HAP-1 (cell line): Measurements from ENCODE around the gene DOLK.

Source experiments
- DNase-seq, 2 experiments: peaks; one replicate each; pipeline ENCODE4 v3.0.0-alpha.2; 2016 to 2020; ENCODE audit warnings: low spot score in 2 of 2
- H3K27me3 ChIP-seq: fragments of 250-450 bp; sonication (Bioruptor Pico); 2 replicates; pipeline ENCODE4 v1.5.1; 2020; ENCODE audit warnings: low read depth, mild to moderate bottlenecking, moderate library complexity
- H3K36me3 ChIP-seq: fragments of 250-450 bp; sonication (Bioruptor Pico); replicated peaks from 2 replicates; pipeline ENCODE4 v1.5.1; 2020; ENCODE audit warnings: mild to moderate bottlenecking
- H3K4me1 ChIP-seq: fragments of 250-450 bp; sonication (Bioruptor Pico); 2 replicates; pipeline ENCODE4 v1.5.1; 2020; ENCODE audit warnings: mild to moderate bottlenecking
- H3K4me3 ChIP-seq: fragments of 250-450 bp; sonication (Bioruptor Pico); 2 replicates; pipeline ENCODE4 v1.5.1; 2020; ENCODE audit warnings: mild to moderate bottlenecking, moderate library complexity
- H3K9me3 ChIP-seq: fragments of 250-450 bp; sonication (Bioruptor Pico); 2 replicates; pipeline ENCODE4 v1.5.1; 2020; ENCODE audit warnings: mild to moderate bottlenecking, moderate library complexity
- in situ Hi-C: fragments of 300-500 bp; cut with MboI; formaldehyde crosslinking; loops from 3 replicates; pipeline ENCODE4 v1.14.3; 2020; ENCODE audit warnings: low sequenced_read_pairs, inconsistent platforms, mixed read lengths

Gene DOLK

DNA sequence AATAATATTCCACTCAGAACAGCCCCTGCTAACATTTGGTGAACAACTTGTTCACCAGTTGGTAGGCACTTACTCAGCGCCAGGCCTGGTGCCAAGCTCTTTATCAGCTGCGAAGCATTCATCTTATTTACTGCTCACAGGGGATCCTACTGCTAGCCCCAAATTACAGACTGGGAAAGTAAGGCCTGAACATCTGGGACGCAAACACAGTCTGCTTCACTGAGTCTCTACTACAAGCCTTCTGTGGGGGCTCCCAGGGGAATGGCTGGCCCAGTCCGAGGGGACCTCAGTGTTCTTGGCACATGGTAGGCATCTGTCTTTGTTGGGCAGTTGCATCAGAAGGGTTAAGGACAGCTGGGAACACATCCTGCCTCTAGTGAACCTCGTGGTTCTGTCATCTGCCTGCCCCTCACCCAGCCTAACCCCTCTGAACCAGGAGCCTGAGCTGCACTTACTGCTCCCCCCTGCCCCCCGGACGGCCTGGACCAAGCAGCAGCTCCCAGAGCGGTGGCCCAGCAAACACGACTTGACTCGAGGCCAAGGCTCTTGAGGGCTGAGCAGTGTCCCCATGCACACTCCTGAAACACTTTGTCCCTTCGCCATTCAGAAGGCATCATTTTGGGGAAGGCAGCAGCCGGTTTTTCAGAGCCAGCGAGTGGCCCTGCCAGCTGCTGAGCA lies 26.9 kb downstream of the DOLK start, which contains the start of gene PHYHD1:
TSS of gene PHYHD1 (plus strand) at position 602 of the 678 bp plus-strand sequence. CDS start 1,342 bp downstream, outside the sequence.
- 0 out of 2 replicates have a peak, but pooled peaks cover 1% of the 10 kb centered on the region for H3K27me3 ChIP-seq
- DNase-seq: no peak
- in situ Hi-C loops: no loop called here
- H3K36me3 ChIP-seq: no peaks in the 10 kb centered on the region; the same call in 1 of the 2 replicates
- H3K4me3 ChIP-seq: no peak within 1 kb of the TSS
- H3K4me1 ChIP-seq: no peaks in the 10 kb centered on the region
- no peaks in the 10 kb centered on the region for H3K9me3 ChIP-seq

DNA sequence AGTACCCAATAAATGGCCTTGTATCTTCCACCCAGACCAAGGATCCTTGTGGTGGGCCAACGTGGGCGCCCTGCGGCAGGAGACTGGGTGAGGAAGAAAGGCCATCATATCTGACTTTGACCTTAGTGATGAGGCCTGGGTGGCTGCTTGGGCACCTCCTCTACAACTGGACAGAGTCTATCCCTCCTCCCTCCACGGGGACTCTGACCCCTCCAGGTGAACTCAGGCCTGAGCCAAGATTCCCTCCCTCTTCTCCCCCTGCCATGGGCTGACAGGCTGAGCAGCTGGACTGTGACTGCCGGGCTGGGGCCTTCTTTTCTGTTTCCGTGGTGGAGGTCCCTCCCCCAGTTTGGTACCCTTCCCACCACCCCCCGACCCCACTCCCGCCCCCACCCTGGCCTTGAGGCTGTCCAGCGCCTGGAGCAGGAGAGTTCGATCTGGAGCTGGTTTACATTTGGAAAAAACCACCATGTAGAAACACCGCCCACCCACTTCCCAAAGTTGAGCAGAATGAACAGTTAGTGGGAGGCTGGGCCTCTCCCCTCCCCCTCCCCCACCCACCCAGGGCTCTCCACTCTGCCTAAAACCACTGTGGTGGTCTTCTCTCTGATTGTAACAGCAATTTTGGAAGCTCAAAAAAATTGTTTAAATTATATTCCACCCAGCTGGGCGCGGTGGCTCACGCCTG lies 27.9 kb downstream of the DOLK start:
- Histone ChIP-seq H3K9me3 (no peaks in the 10 kb centered on the region), H3K36me3 (no peaks in the 10 kb centered on the region; the same call in 1 of the 2 replicates), H3K4me3 (no peak overlapping the region), H3K4me1 (no peaks in the 10 kb centered on the region), H3K27me3 (no peaks in the 10 kb centered on the region)
- in situ Hi-C loops: no loop called here
- no peak for DNase-seq

DNA sequence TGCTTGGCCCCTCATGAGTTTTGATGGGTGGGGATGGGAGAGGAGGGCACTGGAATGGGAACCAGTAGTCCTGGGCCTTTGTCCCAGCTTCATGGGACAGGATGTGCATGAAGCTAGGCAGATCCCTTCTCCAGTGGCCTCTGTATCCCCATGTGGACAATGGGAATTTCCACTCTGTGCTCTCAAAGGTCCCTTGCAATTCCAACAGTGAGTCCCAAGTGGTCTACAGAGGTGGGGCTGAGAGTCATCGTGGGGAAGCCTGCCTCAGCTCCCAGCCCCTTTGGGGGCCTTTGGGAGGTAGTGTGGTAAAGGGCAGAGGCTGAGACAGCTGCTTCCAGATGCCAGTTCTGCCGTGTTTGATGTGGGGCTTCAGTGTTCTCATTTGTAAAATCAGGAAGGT lies 28.5 kb downstream of the DOLK start:
- no peak for DNase-seq
- Histone ChIP-seq H3K4me3 (no peak overlapping the region), H3K9me3 (no peaks in the 10 kb centered on the region), H3K27me3 (no peaks in the 10 kb centered on the region), H3K36me3 (no peaks in the 10 kb centered on the region; the same call in 1 of the 2 replicates), H3K4me1 (no peaks in the 10 kb centered on the region)
- in situ Hi-C loops: no loop called here

DNA sequence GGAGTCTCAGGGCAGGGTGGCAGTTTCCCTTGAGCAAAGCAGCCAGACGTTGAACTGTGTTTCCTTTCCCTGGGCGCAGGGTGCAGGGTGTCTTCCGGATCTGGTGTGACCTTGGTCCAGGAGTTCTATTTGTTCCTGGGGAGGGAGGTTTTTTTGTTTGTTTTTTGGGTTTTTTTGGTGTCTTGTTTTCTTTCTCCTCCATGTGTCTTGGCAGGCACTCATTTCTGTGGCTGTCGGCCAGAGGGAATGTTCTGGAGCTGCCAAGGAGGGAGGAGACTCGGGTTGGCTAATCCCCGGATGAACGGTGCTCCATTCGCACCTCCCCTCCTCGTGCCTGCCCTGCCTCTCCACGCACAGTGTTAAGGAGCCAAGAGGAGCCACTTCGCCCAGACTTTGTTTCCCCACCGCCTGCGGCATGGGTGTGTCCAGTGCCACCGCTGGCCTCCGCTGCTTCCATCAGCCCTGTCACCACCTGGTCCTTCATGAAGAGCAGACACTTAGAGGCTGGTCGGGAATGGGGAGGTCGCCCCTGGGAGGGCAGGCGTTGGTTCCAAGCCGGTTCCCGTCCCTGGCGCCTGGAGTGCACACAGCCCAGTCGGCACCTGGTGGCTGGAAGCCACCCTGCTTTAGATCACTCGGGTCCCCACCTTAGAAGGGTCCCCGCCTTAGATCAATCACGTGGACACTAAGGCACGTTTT lies 30.1 kb downstream of the DOLK start:
- Histone ChIP-seq H3K4me3 (no peak overlapping the region), H3K36me3 (no peaks in the 10 kb centered on the region; the same call in 1 of the 2 replicates), H3K27me3 (no peaks in the 10 kb centered on the region), H3K4me1 (no peaks in the 10 kb centered on the region), H3K9me3 (no peaks in the 10 kb centered on the region)
- in situ Hi-C loops: no loop called here
- no peak for DNase-seq

DNA sequence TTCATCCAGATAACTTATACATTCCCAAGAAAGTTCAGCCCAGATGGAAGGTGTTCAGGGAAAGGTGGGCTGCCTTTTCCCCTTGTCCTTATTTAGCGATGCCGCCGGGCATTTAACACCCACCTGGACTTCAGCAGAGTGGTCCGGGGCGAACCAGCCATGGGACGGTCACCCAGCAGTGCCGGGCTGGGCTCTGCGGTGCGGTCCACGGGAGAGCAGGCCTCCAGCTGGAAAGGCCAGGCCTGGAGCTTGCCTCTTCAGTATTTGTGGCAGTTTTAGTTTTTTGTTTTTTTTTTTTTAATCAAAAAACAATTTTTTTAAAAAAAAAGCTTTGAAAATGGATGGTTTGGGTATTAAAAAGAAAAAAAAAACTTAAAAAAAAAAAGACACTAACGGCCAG lies 30.7 kb downstream of the DOLK start:
- no peaks in the 10 kb centered on the region for H3K9me3 ChIP-seq
- DNase-seq: no peak
- H3K4me3 ChIP-seq: no peak overlapping the region
- H3K4me1 ChIP-seq: no peaks in the 10 kb centered on the region
- no peaks in the 10 kb centered on the region for H3K27me3 ChIP-seq
- no peaks in the 10 kb centered on the region; the same call in 1 of the 2 replicates for H3K36me3 ChIP-seq
- in situ Hi-C loops: no loop called here

DNA sequence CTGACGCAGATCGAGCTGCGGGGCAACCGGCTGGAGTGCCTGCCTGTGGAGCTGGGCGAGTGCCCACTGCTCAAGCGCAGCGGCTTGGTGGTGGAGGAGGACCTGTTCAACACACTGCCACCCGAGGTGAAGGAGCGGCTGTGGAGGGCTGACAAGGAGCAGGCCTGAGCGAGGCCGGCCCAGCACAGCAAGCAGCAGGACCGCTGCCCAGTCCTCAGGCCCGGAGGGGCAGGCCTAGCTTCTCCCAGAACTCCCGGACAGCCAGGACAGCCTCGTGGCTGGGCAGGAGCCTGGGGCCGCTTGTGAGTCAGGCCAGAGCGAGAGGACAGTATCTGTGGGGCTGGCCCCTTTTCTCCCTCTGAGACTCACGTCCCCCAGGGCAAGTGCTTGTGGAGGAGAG lies 31.2 kb downstream of the DOLK start:
- Histone ChIP-seq H3K4me1 (no peaks in the 10 kb centered on the region), H3K4me3 (no peak overlapping the region), H3K27me3 (no peaks in the 10 kb centered on the region), H3K9me3 (no peaks in the 10 kb centered on the region), H3K36me3 (no peaks in the 10 kb centered on the region; the same call in 1 of the 2 replicates)
- DNase-seq: no peak
- in situ Hi-C loops: no loop called here

DNA sequence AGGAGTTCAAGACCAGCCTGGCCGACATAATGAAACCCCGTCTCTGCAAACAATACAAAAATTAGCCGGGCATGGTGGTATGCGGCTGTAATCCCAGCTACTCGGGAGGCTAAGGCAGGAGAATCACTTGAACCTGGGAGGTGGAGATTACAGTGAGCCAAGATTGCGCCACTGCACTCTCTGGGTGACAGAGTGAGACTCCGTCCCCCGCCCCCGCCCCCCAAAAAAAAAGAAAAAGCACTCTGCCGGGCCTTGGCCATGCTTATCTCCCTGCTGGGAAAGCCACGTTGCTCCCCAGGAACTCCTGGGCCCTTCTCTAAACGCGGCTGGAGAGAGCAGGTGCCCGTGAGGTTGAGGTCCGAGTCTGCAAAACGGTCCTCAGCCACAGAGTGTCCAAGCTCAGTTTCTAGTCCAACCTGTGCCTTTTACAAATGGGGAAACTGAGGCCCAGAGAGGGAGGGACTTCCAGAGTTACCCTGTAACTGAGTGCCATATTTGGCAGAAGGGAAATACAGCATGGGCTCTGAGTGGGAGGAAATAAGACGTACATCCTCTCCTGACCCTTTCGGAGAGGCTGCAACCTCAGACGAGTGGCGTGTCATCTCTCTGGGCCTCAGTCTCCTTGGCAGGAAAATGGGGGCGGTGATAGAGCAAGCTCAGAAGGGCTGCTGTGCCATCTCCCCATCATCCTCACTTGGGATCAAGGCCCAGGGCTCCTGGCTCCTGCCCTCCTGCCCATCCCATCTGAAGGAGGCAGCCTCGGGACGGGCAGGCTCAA lies 33.2 kb downstream of the DOLK start:
- Histone ChIP-seq H3K4me3 (no peak overlapping the region), H3K9me3 (no peaks in the 10 kb centered on the region), H3K27me3 (no peaks in the 10 kb centered on the region), H3K4me1 (no peaks in the 10 kb centered on the region), H3K36me3 (peaks cover under 1% of the 10 kb centered on the region; the same call in 1 of the 2 replicates)
- in situ Hi-C loops: no loop called here
- DNase-seq: no peak

DNA sequence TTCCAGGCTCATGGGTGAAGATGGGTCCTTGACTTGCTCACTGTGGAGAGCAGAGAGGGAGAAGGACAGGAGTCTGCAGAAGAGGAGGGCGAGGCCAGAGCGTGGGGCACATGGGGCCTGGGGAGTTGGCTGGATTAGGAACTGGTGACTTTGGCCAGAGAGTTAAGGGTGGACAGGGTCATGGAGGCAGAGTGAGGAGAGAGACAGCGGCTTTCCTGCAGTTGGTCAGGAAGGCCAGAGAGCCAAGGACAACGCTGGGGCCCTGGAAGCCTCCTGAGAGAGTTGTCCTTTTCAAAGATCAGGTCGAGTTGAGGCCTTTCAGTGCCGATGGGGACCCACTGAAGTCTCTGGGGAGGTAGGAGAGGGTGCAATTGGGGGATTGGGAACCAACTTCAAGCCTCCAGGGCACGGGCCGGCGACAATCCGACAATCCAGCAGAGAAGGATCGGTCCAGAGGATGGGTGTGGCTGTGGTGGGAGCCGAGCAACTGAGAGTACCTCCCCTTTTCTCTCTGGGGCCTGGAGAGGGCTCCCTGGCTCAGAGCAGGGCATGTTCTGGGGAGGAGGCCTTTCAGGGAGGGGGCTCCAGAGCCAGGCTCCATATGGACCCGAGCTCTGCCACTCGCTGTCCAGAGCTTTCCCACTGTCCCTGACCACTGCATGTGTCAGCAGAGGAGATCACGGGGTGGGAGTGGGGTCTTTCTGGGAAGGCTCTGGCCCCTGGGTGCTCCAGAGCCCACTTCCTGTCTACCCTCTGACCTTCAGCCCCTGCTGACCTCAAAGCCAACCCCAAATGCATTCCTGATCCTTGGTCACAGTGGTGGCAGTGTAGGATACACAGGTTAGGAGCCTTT lies 34.1 kb downstream of the DOLK start:
- in situ Hi-C loops: no loop called here
- no peak overlapping the region for H3K4me3 ChIP-seq
- H3K4me1 ChIP-seq: no peaks in the 10 kb centered on the region
- no peaks in the 10 kb centered on the region for H3K27me3 ChIP-seq
- H3K9me3 ChIP-seq: no peaks in the 10 kb centered on the region
- DNase-seq: no peak
- H3K36me3 ChIP-seq: peaks cover 9% of the 10 kb centered on the region

DNA sequence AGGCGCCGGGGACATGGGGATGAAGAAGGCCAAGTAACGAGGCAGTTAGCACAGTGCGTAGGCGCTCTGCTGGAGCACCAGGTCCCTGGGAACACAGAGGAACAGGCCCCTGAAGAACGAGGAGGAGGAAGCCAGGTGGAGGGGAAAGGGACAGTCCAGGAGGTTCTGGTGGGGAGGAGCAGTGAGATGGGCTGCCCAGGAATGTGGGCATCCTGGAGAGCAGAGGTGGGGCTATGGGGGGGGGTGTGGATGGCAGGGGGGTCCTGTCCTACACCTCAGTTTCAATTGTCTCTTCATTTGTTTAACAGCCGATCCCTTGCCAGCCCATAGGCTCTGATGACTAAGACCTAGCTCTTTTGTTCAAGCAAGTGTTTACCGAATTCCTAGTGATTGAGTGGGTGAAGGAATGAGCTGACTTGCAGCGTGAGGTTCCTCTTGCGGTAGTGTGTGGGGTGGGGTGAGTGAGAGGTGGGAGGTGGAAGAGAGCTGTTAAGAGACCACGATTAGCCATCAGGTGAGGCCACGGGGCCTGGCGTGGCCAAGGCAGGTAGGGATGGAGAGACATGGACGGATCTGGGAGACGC lies 35.0 kb downstream of the DOLK start:
- in situ Hi-C loops: no loop called here
- H3K4me1 ChIP-seq: no peaks in the 10 kb centered on the region
- H3K27me3 ChIP-seq: no peaks in the 10 kb centered on the region
- H3K36me3 ChIP-seq: peaks cover 15% of the 10 kb centered on the region
- no peaks in the 10 kb centered on the region for H3K9me3 ChIP-seq
- H3K4me3 ChIP-seq: no peak overlapping the region
- DNase-seq: no peak

DNA sequence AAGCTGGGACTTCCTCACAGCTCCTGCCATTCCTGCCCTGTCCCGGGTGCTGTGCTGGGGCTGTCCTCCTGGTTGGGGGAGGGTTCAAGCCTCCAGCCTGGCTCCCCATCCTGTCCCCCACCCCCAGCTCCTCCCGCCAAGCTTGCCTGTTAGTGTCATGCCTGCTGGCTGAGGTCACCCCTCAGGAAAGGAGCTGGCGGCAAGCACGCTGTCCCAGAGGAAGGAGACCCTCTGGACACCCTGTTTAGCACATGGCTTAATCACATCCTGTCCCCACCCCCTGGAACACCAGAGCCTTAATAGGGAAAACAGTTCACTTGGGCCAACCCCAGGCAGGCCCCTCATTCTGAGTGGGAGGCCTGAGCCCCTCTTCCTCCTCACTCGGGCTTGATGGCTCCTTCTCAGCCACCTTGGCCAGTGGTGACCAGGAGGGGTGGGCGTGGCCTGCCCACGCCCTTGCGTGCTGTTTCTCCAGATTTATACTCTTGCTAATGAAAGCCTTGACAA lies 35.8 kb downstream of the DOLK start:
- Histone ChIP-seq H3K4me1 (no peaks in the 10 kb centered on the region), H3K36me3 (peaks cover 15% of the 10 kb centered on the region), H3K9me3 (no peaks in the 10 kb centered on the region), H3K27me3 (no peaks in the 10 kb centered on the region), H3K4me3 (no peak overlapping the region)
- in situ Hi-C loops: no loop called here
- no peak for DNase-seq

DNA sequence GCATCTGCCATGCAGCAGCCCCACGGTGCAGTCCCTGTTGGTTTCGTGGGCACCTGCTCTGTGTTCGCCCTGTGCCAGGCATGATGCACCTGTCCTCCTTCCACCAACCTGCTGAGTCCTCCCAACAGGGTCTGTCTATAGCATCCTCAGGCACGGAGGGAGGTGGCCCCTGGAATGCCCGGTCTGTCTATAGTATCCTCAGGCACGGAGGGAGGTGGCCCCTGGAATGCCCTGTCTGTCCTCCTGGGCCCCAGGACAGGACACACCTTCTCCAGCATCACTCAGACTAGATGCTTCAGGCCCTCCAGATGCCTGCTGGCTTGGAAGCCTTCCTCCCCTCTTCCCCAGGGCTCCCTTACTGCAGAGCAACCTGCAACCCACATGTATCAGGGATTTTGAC lies 36.5 kb downstream of the DOLK start:
- H3K4me3 ChIP-seq: no peak overlapping the region

DNA sequence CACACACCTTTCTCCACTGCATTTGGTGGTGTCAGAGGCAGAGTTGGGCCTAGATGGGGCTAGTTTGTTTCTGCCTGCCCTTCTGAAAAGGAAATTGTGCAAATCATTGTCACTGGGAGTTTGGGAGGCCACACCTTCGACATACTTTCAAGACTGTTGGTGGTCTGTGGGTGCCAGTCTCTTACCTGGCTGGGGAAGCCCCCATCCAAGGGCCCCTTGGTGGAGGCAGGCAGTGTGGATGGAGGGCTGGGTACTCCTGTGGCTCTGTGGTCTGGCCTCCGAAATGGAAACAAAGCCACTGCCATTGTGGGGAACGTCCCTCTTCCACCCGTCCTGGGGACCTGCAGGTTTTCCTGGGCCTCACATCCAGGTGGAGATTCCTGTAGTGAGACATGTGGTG lies 37.5 kb downstream of the DOLK start:
- in situ Hi-C loops: no loop called here
- Histone ChIP-seq H3K4me1 (no peaks in the 10 kb centered on the region), H3K4me3 (no peak overlapping the region), H3K36me3 (peaks cover 15% of the 10 kb centered on the region), H3K27me3 (no peaks in the 10 kb centered on the region), H3K9me3 (no peaks in the 10 kb centered on the region)
- no peak for DNase-seq

More for the DNA sequence above, 36.5 kb downstream of the DOLK start:
- Histone ChIP-seq H3K4me1 (no peaks in the 10 kb centered on the region), H3K27me3 (no peaks in the 10 kb centered on the region), H3K9me3 (no peaks in the 10 kb centered on the region), H3K36me3 (peaks cover 15% of the 10 kb centered on the region)
- DNase-seq: no peak
- in situ Hi-C loops: no loop called here
